HepG2 (cell line): ENCODE results near the gene PLXND1. TPM values are rescaled to one million over a fixed set of nuclear protein-coding genes. Genes with fewer than 3 reads are reported as not detected.
A peak's percentile ranks its signal among the peaks of the same experiment; 100 is the strongest.

Experiments used
- ARNTL ChIP-seq: sonication (generic); formaldehyde crosslinking; IDR thresholded peaks from 2 replicates; pipeline ENCODE4 v1.4.0; 2020; ENCODE audit warnings: mild to moderate bottlenecking, missing genetic modification reagents
- DRAP1 ChIP-seq: IDR thresholded peaks from 2 replicates; pipeline ENCODE4 v1.6.1; 2016; ENCODE audit warnings: missing genetic modification reagents, missing compliant biosample characterization
- ESRRA ChIP-seq: sonication (generic); formaldehyde crosslinking; IDR thresholded peaks from 2 replicates; pipeline ENCODE4 v1.5.1; 2020; ENCODE audit warnings: mild to moderate bottlenecking, low read depth, missing genetic modification reagents
- HNF4G ChIP-seq, 2 experiments: sonication (generic) in 1 of 2; formaldehyde crosslinking in 1 of 2; IDR thresholded peaks; 2 replicates each; pipeline versions ENCODE4 v1.4.0 to v1.6.1; 2011 to 2020; ENCODE audit warnings: borderline replicate concordance in 2 of 2, low read depth in 2 of 2, mild to moderate bottlenecking in 2 of 2, low read length in 1 of 2, missing genetic modification reagents in 1 of 2, moderate library complexity in 1 of 2
- MAF1 ChIP-seq: sonication (generic); formaldehyde crosslinking; IDR thresholded peaks from 2 replicates; pipeline ENCODE4 v1.5.0; 2020; ENCODE audit warnings: missing genetic modification reagents, borderline replicate concordance
- NFIC ChIP-seq: IDR thresholded peaks from 2 replicates; pipeline ENCODE4 v1.6.1; 2012; ENCODE audit warnings: mild to moderate bottlenecking, low read length, inconsistent platforms
- NONO ChIP-seq, 2 experiments: fragments of 450-650 bp in 1 of 2; sonication (generic) in 1 of 2; formaldehyde crosslinking in 1 of 2; IDR thresholded peaks in 1 of 2; conservative IDR thresholded peaks in 1 of 2; 2 replicates each; pipeline versions ENCODE4 v1.6.1 to v1.8.0; 2017 to 2022; ENCODE audit warnings: mild to moderate bottlenecking in 1 of 2, missing genetic modification reagents in 1 of 2, moderate library complexity in 1 of 2
- NR2F6 ChIP-seq, 2 experiments: IDR thresholded peaks; 2 replicates each; pipeline ENCODE4 v1.6.1; 2016; ENCODE audit warnings: antibody characterized with exemption in 1 of 2, mild to moderate bottlenecking in 1 of 2
- PLRG1 ChIP-seq: fragments of 450-650 bp; conservative IDR thresholded peaks from 2 replicates; pipeline ENCODE4 v1.6.1; 2016
- RAD51 ChIP-seq: fragments of 450-650 bp; IDR thresholded peaks from 2 replicates; pipeline ENCODE4 v1.6.1; 2016; ENCODE audit warnings: borderline replicate concordance
- SIX1 ChIP-seq: sonication (generic); formaldehyde crosslinking; IDR thresholded peaks from 2 replicates; pipeline ENCODE4 v1.4.0; 2020; ENCODE audit warnings: missing genetic modification reagents, borderline replicate concordance
- SMYD3 ChIP-seq: sonication (generic); formaldehyde crosslinking; IDR thresholded peaks from 2 replicates; pipeline ENCODE4 v1.8.1; 2023; ENCODE audit warnings: mild to moderate bottlenecking, missing genetic modification reagents
- SP1 ChIP-seq, 2 experiments: fragments of 450-650 bp in 1 of 2; sonication (generic) in 1 of 2; formaldehyde crosslinking in 1 of 2; IDR thresholded peaks; 2 replicates each; pipeline versions ENCODE4 v1.4.0 to v1.6.1; 2016 to 2020; ENCODE audit warnings: missing genetic modification reagents in 1 of 2
- TBP ChIP-seq: sonication (generic); formaldehyde crosslinking; IDR thresholded peaks from 2 replicates; pipeline ENCODE4 v1.5.0; 2020; ENCODE audit warnings: missing genetic modification reagents
- TBX2 ChIP-seq: sonication (generic); formaldehyde crosslinking; IDR thresholded peaks from 2 replicates; pipeline ENCODE4 v1.5.0; 2020; ENCODE audit warnings: missing genetic modification reagents, mild to moderate bottlenecking, borderline replicate concordance
- U2AF2 ChIP-seq: fragments of 200-400 bp; formaldehyde crosslinking; IDR thresholded peaks from 2 replicates; pipeline ENCODE4 v1.6.1; 2017; ENCODE audit warnings: low read depth, mild to moderate bottlenecking, low read length
- ZFX ChIP-seq: sonication (generic); formaldehyde crosslinking; IDR thresholded peaks from 2 replicates; pipeline ENCODE4 v1.4.0; 2020; ENCODE audit warnings: mild to moderate bottlenecking, low read depth, missing genetic modification reagents, moderate library complexity
- ZNF282 ChIP-seq: fragments of 450-650 bp; IDR thresholded peaks from 2 replicates; pipeline ENCODE4 v1.6.1; 2018; ENCODE audit not compliant: partially characterized antibody
- ZNF30 ChIP-seq: sonication (generic); formaldehyde crosslinking; IDR thresholded peaks from 2 replicates; pipeline ENCODE4 v1.5.0; 2020; ENCODE audit warnings: mild to moderate bottlenecking, missing genetic modification reagents
- ZNF460 ChIP-seq: sonication (generic); formaldehyde crosslinking; IDR thresholded peaks from 2 replicates; pipeline ENCODE4 v1.5.1; 2020; ENCODE audit warnings: missing genetic modification reagents, mild to moderate bottlenecking, borderline replicate concordance
- ZNF615 ChIP-seq: sonication (generic); formaldehyde crosslinking; IDR thresholded peaks from 2 replicates; pipeline ENCODE4 v1.5.0; 2020; ENCODE audit warnings: mild to moderate bottlenecking, missing genetic modification reagents, borderline replicate concordance
- ZNF75D ChIP-seq: sonication (generic); formaldehyde crosslinking; IDR thresholded peaks from 2 replicates; pipeline ENCODE4 v1.8.1; 2023; ENCODE audit warnings: missing genetic modification reagents, mild to moderate bottlenecking, borderline replicate concordance
- polyA plus RNA-seq, 8 experiments: library from polyadenylated mRNA; depleted of rRNA in 3 of 8; stranded (reverse) in 7 of 8; unstranded in 1 of 8; fragments of >200 nt; fragmentation: Illumina TruSeq in 4 of 8; extraction: Trizol in 4 of 8; gene quantifications; 2 replicates each; pipeline versions ENCODE4 v1.2.1 to v1.2.3, GENCODE V29; 2011 to 2016; ENCODE audit warnings: low read depth in 4 of 8, missing spikeins in 1 of 8, mixed read lengths in 1 of 8; ENCODE audit not compliant: insufficient read depth in 1 of 8
- total RNA-seq, 5 experiments: library from RNA; depleted of rRNA; stranded (reverse); fragments of >200 nt; fragmentation: Illumina TruSeq; extraction: Trizol; gene quantifications; 2 replicates each; pipeline ENCODE4 v1.2.3, GENCODE V29; 2016; ENCODE audit warnings: low read depth in 1 of 5
- TF ChIP-seq, protein P1 (sequence below): sonication (generic); formaldehyde crosslinking; IDR thresholded peaks from 2 replicates; pipeline ENCODE4 v1.4.0; 2020; ENCODE audit warnings: missing genetic modification reagents
- TF ChIP-seq, protein P2 (sequence below): sonication (generic); formaldehyde crosslinking; IDR thresholded peaks from 2 replicates; pipeline ENCODE4 v1.9.0; 2022; ENCODE audit warnings: low read depth, missing genetic modification reagents

The PLXND1 gene
- total and polyA plus RNA-seq, 2 of the 13 experiments (the other 11 are each of a cell fraction or from before 2014, with no cell fraction given), result 15.9 to 42.0 TPM

DNA sequence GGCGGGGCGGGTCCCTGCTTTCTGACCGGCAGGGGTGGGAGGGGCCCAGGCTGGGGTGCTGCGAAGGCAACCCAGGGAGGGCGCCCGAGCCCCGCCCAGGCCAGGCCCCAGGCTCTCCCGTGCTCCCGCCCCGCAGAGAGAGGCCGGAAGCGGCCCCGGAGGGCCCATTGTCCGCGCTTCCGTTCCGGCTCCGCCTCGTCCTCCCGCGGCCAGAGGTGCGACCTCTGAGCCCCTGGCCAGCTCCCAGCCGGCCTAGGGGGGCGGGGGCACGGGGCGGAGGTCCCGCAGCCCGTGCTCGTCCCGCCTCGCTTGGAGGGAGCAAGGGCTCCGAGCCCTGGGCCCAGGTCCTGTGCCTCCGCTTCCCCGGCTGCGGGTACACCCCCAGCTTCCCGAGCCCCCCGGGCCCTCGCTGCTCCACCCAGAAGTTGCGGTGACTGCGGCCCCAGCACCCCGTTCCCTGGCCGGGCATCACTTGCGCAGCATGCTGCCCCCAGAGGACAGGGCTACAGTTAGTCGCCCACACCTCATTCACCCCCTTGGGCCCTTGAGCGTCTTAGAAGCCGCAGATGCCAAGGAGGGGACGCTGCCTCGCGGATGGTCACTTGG, 20.4 kb upstream of the PLXND1 start (continued):
- TF ChIP-seq ZFX (CRISPR knock-in tag), result no peak; the same call in none of the 2 replicates
- TF ChIP-seq SMYD3 (CRISPR knock-in tag), result no peak; the same call in 1 of the 2 replicates
- no peak; the same call in 1 of the 2 replicates for TF ChIP-seq ESRRA (CRISPR knock-in tag)
- TF ChIP-seq DRAP1 (CRISPR knock-in tag), result peak; percentile 69; the same call in 1 of the 2 replicates
- TF ChIP-seq RAD51, result no peak
- 0 out of 2 replicates have a peak, but pooled peaks have one; percentile 35 for TF ChIP-seq MAF1
- no peak for TF ChIP-seq NR2F6 (IDR thresholded peaks at IDR 0.05)
- TF ChIP-seq NR2F6 (CRISPR knock-in tag; IDR thresholded peaks at IDR 0.05), result peak; percentile 84; the same call in 1 of the 2 replicates
- TF ChIP-seq SIX1, result 0 out of 2 replicates have a peak, but pooled peaks have one; percentile 12
- TF ChIP-seq, protein P1, sequence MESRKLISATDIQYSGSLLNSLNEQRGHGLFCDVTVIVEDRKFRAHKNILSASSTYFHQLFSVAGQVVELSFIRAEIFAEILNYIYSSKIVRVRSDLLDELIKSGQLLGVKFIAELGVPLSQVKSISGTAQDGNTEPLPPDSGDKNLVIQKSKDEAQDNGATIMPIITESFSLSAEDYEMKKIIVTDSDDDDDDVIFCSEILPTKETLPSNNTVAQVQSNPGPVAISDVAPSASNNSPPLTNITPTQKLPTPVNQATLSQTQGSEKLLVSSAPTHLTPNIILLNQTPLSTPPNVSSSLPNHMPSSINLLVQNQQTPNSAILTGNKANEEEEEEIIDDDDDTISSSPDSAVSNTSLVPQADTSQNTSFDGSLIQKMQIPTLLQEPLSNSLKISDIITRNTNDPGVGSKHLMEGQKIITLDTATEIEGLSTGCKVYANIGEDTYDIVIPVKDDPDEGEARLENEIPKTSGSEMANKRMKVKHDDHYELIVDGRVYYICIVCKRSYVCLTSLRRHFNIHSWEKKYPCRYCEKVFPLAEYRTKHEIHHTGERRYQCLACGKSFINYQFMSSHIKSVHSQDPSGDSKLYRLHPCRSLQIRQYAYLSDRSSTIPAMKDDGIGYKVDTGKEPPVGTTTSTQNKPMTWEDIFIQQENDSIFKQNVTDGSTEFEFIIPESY, result 0 out of 2 replicates have a peak, but pooled peaks have one; percentile 32
- no peak for TF ChIP-seq SP1 (IDR thresholded peaks at IDR 0.05)
- peak; percentile 61 for TF ChIP-seq SP1 (CRISPR knock-in tag; IDR thresholded peaks at IDR 0.05)
- TF ChIP-seq ZNF282, result no peak
- TF ChIP-seq ZNF615 (CRISPR knock-in tag), result no peak; the same call in 1 of the 2 replicates
- no peak for TF ChIP-seq PLRG1
- TF ChIP-seq TBX2, result peak; percentile 93
- no peak for TF ChIP-seq NFIC
- TF ChIP-seq ZNF30 (CRISPR knock-in tag), result no peak
- peak; percentile 89 for TF ChIP-seq HNF4G (IDR thresholded peaks at IDR 0.05; ENCODE audit: borderline replicate concordance, low read depth, low read length)
- no peak; the same call in 1 of the 2 replicates for TF ChIP-seq HNF4G (CRISPR knock-in tag; IDR thresholded peaks at IDR 0.05; ENCODE audit: borderline replicate concordance, low read depth)
- no peak for TF ChIP-seq NONO (IDR thresholded peaks at IDR 0.05)
- TF ChIP-seq NONO (CRISPR knock-in tag; conservative IDR thresholded peaks at IDR 0.05), result no peak; the same call in 1 of the 2 replicates
- TF ChIP-seq ZNF75D, result no peak
- no peak for TF ChIP-seq TBP (CRISPR knock-in tag)
- TF ChIP-seq ZNF460 (CRISPR knock-in tag), result no peak; the same call in 1 of the 2 replicates
- TF ChIP-seq U2AF2, result no peak
- peak; percentile 84 for TF ChIP-seq ARNTL (CRISPR knock-in tag)
- TF ChIP-seq, protein P2, sequence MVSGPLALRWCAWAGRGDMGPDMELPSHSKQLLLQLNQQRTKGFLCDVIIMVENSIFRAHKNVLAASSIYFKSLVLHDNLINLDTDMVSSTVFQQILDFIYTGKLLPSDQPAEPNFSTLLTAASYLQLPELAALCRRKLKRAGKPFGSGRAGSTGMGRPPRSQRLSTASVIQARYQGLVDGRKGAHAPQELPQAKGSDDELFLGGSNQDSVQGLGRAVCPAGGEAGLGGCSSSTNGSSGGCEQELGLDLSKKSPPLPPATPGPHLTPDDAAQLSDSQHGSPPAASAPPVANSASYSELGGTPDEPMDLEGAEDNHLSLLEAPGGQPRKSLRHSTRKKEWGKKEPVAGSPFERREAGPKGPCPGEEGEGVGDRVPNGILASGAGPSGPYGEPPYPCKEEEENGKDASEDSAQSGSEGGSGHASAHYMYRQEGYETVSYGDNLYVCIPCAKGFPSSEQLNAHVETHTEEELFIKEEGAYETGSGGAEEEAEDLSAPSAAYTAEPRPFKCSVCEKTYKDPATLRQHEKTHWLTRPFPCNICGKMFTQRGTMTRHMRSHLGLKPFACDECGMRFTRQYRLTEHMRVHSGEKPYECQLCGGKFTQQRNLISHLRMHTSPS (CRISPR knock-in tag), result peak; percentile 71
